GOT3 (cell line): ENCODE data around the gene REG1B.
"Not testable (repeated sequence)": the region's sequence is repeated elsewhere in the genome, so short reads cannot be mapped to it uniquely, and the experiment has no call there.

Experiments
- DNase-seq: peaks from one replicate; lab custom pipeline; 2025; ENCODE audit warnings: mixed read lengths; lab: John Stamatoyannopoulos, UW

REG1B gene

GRCh38 chr2:79084495-79085135 lies 3.2 kb downstream of the REG1B start:
- DNase-seq: no peak

- DNase-seq: no peak
These were observed 4.1 kb downstream of the REG1B start for GRCh38 chr2:79083597-79084251.

GRCh38 chr2:79082987-79083386 lies 4.8 kb downstream of the REG1B start:
- DNase-seq: no peak

GRCh38 chr2:79071078-79071477 lies 16.7 kb downstream of the REG1B start:
- DNase-seq: no peak

DNA sequence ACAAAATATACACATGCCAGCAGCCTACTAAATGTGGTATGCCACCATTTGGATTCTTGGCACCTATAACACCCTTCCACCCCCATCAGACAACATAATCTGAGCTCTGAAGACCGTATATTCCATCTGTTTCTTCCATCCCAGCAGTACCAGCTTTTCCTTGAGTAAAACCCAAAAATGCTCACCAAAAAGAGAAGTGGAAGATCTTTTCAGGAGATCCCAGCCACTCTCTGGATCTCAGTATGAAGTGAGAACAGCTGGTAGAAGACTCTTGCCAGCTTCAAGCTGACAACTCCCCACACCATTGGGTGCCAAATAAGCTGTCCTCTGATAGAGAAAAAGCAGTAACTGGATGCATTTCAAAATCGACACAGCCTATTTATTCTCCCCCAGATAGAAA lies 22.6 kb downstream of the REG1B start:
- no peak for DNase-seq

DNA sequence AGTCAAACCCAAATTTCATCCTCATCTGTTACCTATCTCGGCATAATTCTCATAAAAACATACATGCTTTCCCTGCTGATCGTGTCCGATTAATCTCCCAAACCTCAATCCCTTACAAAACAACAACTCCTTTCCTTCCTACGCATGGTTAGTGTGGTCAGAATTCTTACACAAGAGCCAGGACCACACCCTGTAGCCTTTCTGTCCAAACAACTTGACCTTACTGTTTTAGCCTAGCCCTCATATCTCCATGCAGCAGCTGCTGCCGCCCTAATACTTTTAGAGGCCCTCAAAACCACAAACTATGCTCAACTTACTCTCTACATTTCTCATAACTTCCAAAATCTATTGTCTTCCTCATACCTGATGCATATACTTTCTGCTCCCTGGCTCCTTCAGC lies 33.0 kb downstream of the REG1B start:
- DNase-seq: not testable (repeated sequence)

- DNase-seq: not testable (repeated sequence)
These were observed 34.3 kb downstream of the REG1B start for GRCh38 chr2:79053486-79053885.

GRCh38 chr2:79041032-79041448 lies 46.8 kb downstream of the REG1B start:
- DNase-seq: no peak

GRCh38 chr2:79039944-79040343 lies 47.8 kb downstream of the REG1B start:
- no peak for DNase-seq
